ENCODE results near the gene ITGB1BP1.
A peak's percentile ranks its signal among the peaks of the same experiment; 100 is the strongest.
"Not testable (repeated sequence)": the region's sequence is repeated elsewhere in the genome, so short reads cannot be mapped to it uniquely, and the experiment has no call there.

Gene ITGB1BP1

DNA sequence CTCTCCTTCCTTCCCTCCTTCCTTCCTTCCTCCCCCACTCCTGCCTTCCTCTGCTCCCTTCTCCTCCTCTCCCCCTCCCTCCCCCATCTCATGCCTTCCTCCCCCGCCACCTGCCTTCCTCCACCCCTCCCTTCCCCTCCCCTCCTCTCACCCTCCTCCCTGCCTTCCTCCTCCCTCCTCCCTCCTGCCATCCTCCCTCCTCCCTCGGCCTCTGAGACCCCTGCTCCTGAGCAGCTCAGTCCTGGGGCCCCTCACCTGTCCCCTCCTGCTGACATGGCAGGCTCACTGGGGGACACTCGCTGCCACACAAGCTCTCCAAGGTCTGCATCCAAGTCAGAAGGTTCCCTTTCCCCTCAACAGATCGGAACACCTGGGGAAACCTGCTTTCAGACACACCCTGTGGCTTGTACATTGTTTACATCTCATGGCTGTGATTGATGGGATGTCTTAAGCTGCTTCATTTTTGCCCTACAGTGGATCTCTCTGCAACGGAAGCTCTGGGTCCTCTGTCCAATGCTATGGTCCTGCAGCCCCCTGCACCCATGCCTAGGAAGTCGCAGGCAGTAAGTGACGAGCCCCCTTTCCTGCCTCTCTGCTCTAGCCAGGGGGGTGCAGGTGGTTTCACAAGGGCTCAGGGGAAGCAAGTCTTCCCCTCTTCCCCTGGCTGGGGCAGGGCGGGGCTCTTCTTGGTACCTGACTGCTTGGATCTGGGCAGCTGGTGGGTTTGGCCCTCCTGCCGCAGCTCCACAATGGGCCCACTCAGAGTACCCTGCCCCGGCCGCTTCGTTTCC is 22.9 kb downstream of the ITGB1BP1 start:
- DNase-seq, result no peak

DNA sequence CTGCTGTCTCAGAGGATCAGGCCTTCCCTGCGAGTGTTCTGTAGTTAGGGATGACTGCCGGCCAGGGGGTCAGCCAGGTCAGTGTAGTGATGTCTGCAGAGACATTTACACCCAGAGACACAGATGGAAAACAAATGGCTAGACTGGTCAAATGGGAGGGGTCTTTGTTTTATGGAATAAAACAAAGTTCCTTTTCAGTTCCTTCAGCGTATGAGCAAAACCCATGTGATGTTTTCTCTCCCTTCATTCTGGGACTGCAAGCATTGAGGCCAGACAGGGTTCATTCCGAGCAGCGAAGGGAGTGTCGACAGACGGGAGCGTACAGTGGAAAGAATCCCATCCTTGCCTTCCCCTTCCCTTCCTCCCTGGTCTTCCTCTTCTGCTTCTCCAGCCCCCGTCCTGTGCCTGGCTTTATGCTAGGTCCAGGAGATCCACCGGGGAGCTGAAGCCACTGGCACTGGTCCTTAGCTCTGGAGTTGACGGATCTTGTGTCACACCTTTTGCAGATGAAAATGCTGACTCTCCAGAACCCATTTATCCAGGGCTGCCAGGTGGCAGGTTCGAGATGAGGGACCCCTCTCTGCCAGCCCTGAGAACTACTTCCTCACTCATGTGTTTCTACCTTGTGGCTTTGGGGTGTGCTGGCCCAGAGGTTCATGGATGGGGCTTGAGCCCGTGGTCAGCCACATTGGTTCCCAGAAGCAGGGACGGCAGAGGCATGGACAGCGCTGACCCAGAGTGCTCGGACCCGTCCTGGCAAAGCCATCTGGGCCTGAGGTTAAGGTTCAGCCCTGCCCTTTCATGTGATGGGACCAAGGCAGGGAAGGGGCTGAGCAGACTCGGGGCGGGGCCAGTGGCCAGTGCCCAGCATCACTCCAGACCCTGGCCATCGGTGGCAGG is 24.2 kb downstream of the ITGB1BP1 start:
- no peak for DNase-seq

DNA sequence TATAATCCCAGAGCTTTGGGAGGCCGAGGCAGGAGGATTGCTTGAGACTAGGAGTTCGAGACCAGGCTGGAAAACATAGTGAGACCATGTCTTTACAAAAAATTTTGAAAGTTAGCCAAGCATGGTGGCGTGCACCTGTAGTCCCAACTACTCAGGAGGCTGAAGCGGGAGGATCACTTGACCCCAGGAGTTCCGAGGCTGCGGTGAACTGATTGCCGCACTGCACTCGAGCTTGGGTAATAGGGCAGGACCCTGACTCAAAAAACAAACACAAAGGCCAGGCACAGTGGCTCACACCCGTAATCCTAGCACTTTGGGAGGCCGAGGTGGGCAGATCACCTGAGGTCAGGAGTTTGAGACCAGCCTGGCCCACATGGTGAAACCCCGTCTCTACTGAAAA is 25.1 kb downstream of the ITGB1BP1 start:
- not testable (repeated sequence) for DNase-seq

DNA sequence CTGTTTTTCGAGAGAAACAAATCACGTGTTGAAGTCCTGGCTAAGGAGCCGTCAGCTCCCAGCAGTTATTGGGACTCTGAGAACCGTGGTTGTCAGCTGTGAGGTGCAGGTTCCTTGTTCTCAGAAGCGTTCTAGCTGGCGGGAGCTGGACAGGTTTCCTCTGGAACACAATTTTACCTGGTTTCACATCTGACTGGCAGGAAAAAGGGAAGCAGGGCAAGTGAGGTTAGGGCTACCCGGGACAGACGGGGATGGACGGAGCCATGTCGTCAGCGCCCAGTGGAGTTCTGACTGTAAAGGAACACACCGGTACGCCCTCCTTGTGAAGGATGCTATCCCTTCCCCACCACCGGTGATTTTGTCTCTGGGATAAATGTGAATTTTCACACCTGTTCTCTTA is 26.1 kb downstream of the ITGB1BP1 start:
- no peak for DNase-seq

DNA sequence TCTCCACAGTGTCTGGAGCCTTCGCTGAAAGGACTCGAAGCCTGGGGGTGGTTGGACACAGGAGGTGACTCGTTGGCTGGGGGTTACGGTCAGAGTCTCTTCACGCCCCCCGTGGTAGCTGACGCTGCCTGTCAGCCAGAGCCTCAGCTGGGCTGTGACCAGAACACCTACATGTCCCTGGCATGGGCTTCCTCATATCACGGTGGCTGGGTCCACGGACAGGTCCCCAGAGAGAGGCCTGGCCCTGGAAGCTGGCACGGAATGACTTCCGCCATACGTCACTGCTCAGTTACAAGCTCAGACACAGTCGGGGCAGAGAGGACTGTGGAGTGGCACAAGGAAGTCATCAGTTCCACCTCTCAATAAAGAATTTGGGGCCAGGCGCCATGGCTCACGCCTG is 28.5 kb downstream of the ITGB1BP1 start:
- DNase-seq, result no peak

DNA sequence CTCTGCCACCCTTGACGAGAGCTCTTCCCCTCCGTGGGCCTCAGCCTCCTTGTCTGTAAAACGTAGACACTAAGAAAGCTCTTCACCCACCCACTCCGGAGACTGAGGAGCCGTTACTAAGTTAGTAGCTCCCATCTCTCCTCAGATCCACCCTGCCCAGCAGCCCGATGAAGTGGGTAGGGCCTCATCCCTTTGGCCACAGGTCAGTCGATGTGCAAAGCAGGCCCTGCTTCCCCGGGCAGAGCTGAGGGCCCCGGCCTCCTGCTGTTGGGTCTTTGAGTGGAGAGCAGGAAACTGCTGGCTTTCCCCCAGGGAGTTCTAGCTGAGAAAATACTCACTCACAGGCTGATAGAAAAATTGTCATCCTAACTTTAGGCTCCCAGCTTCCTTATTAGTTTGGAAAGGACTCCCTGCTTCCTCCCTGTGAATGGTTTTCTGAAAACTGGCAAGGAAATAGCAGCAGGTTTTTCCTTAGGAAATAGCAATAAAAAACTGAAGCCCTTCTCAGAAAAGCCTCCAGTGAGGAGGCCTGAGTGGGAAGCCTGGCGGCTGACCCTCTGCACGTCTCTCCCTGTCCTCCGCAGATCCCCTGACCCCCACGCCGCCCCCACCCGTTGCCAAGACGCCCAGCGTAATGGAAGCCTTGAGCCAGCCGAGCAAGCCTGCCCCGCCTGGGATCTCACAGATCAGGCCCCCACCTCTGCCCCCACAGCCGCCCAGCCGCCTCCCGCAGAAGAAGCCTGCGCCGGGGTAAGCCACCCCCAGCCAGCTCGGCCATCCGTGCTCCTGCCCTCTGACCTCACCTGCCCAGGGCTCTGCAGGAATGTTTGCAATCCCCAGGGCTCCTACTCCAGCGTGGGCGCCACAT is 30.2 kb downstream of the ITGB1BP1 start:
- DNase-seq, result peak; percentile 82

DNA sequence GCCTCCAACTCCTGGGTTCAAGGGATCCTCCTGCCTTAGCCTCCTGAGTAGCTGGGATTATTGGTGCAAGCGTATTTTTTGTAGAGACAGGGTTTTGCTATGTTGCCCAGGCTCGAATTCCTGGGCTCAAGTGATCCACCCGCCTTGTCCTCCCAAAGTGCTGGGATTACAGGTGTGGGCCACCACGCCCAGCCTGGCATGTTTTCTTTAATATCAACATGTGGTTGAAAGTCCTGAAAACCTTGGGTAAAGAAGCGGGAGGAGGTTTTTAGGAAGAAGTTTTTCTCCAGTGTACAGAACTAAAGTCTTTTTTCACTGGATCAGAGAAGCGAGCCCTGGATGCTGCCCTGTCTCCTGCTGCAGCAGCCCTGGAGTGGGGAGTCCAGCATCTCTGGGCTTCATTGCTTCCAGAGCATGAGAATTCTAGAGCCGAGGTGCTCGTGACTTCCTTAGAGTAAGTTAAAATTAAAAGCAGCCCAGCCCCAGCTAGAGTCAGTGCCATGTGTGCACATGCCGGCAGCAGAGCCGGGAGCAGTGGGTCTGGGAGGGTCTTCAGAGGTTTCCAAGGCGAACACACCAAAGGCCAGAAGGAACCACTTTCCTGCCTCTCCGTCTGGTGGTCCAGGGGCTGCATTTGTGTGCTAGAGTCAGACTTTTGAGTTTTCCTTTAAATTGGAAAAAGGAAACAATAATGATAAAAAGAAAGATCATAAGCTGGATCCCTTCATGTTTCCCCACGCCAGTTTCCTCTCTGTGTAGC is 31.2 kb downstream of the ITGB1BP1 start:
- DNase-seq, result no peak

DNA sequence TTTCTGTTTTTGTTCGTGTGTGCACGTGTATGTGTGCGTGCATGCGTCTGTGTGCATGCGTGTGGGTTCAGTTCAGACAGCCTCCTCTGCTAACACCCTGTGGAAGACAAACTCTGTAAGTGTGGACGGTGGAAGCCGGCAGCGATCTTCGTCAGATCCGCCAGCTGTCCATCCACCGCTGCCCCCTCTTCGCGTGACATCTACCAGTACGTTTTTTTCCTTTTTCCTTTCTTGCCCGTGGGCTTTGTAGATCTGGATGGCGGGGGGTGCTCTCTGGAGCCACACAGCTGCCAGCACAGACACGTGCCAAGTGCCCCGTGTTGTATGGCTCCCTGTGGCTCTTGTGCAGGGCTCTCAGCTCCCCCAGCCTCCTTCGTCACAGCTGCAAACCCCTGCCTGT is 32.3 kb downstream of the ITGB1BP1 start:
- no peak for DNase-seq

DNA sequence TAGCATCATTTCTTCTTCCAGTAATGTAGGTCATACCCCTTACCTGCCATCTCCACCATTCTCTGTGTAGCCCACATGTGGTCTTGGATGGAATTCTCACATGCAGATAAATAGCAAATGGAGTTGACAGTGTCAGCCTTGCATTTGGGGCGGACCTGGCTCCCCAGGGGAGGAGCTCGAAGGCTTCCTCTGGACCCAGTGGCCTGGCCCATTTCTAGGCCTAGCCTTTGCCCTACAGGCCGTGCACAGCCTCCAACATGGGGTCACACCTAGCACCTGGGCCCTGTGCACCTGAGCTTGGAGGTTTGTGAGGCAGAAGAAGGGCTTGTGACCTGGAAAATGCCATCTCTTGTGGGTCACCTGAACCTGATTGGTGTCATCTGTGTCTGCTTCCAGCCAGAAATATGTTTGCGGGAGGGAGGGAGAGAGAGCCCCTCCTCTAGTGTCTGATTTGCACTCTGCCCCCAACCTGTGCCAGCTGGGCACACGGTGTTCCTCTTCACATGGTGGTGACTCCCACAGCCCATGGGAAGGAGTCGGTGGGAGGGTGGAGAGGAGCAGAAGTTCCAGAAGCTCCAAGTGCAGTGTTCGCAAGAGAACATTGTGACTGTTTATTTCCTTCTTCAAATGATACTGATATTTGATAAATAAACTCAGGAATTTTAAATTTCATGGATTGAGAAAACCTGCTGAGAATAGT is 33.0 kb downstream of the ITGB1BP1 start:
- no peak for DNase-seq

DNA sequence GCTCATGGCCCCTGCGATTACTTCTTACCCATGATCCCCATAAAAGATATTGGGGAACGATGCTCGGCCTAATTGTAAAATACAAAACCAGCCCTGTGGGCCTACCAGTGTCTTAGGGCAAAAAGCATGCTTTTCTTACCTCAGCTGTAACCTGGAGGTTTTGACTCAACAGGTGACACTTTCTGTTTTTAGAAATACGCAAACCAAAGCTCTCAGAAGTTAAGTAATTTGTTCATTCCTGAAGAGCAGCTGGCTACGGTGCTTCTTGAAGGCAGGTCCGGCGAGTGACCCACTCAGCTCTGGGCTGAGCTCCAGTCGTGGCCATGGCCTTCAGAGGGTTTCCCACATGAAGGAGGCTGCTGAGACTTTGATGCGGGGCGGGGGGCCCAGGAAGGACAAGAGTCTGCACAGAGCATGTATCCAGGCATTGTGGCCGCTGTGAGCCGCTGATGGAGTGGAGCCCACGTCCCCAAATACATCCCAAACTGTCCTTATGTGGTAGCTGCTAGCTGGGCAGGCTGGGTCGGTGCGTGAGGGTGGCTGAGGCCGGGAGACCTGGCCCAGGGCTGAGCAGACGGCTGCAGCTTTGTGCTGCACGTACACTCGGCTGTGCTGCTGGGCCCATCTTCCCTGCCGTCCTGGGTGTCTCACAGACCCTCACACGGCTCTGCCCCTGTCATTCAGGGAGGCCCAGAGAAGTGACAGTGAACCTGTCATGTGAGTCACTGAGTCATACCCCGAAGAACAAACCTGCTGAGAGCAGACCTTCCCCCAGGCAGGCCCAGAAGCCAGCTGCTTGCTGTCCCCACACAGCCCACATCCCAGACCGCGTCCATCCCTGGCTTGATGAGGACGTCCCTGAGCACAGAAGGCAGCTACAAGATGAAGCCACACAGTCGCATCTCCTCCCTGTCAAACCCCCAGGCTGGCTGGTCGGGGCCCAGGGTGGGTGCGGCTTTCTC is 34.1 kb downstream of the ITGB1BP1 start:
- DNase-seq, result no peak

DNA sequence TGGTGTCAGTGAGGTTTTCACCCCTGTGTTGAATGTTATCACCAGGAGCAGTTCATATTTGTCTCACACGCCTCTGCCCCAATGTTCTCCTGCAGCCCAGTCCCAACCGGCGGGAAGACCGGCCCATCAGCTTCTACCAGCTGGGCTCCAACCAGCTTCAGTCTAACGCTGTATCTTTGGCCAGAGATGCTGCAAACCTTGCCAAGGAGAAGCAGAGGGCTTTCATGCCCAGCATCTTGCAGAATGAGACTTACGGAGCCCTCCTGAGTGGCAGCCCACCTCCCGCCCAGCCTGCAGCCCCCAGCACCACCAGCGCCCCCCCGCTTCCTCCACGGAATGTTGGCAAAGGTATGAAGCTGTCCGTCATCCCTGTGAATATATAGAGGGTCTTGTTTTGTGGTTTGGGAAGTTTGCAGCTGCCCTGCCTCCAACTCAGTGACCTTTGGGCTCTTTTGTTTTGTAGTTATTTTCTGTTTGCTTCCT is 35.1 kb downstream of the ITGB1BP1 start:
- no peak for DNase-seq

DNA sequence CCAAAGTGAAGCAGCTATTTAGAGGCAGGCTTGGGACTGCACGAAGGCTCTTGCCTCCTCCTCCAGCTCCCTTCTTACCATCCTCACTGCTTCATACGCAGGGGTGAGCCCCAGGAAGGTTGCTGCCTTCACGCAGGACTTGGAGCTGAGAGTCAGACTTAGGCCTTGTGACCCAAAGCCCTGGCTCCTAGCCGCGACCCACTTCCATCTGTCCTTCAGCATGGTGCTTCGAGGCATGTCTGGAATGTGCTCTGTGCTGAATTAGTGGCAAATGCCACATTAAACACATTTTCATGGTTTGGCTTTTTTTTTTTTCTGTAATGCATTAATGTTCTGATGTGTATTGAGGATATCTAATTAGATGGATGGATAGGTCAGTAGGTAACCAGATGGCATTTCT is 37.5 kb downstream of the ITGB1BP1 start:
- DNase-seq, result peak; percentile 31

DNA sequence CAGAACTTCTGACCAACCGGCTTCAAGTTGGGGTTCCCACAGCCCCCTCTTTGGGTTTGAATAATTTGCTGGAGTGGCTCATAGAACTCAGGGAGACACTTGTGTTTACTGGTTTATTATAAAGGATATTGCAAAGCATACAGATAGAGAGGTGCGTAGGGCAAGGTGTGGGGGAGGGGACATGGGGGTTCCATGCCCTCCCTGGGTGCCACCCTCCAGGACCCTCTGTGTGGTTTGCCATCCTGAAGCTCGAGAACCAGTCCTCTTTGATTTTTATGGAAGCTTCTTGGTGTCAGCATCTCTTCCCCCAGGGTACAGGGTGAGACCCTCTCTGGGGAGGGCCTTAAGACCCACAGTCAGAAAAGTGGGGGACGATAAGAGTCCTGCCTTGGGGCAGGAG is 38.8 kb downstream of the ITGB1BP1 start:
- DNase-seq, result no peak

DNA sequence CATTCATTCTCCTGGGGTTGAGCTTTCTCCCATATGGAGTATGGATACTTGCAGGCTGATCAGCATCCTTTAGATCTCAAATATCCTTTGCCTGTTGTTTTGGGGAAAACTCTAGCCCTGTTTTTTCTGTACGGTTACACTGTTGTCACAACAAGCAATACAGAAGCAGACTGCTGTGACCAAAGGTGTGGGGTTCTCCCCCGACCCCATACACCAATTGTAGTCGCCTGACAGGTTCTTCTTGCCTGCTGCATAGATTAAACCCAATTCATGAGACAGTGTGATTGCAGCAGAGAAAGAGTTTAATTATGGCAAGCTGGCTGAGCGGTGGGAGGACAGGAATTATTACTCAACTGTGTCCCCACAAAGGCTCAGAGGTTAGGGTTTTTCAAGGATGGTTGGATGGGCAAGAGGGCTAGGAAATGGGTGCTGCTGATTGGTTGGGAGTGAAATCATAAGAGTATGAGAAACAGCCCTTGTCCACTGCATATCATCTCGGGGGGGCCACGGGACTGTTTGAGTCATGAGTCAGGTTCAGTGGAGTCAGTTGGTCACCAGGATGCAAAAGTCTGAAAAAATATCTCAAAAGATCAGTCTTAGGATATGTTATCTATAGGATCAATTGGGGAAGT is 40.6 kb downstream of the ITGB1BP1 start:
- peak; percentile 30 for DNase-seq

DNA sequence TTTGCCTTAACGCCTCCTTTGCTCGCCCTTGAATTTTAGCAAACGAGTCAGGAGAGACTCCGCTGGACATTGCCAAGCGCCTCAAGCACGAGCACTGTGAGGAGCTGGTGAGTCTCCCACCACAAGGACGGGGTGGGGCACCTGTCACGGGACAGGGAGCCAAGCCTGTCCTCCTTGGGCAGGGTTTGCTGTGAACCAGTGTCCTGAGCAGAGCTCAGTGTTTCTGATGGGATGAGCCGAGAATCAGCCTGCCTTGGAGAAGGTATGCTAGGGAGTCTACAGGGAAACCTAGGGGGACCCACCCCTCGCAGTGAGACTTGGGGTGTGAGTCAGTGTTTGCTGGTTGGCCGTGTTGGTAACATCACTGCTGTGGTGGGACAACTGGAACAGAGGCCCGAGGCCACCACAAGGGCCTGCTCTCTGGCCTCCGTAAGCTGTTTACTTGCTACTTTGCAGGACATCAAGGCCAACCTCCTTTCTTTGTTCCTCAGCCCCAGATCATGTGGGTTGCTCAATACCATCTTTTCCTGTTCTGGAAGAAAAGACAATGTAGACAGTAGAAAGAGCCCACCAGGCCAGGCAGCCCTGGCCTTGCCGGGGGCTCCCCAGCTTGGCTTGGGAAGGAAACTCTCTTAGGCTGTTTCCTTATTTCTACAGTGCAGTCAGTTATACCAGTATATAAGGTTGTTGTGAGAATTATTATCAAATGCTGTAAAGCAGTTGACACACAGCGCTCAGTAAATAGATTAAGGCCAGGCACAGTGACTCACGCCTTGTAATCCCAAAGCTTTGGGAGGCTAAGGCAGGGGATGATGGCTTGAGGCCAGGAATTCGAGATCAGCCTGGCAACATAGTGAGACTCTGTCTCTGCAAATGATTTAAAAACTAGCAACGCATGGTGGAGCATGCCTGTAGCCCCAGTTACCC is 42.4 kb downstream of the ITGB1BP1 start:
- DNase-seq, result peak; percentile 95

DNA sequence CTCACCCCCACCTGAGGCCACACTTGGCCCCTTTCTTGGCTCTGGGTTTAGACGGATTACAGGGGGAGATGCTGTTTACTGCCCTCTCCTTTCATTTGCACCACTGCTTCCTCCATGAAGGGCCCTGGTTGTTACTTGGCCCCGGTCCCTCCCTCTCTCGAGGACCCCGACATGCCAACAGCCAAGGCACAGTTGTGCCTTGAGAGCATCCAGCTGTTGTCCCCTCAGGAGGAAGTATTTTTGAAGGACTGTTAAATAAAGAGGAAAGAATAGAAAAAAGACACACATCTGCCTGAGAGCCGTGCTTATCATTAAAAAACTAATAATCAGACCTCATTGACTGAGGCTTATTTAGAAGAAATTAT is 44.0 kb downstream of the ITGB1BP1 start:
- no peak for DNase-seq

DNA sequence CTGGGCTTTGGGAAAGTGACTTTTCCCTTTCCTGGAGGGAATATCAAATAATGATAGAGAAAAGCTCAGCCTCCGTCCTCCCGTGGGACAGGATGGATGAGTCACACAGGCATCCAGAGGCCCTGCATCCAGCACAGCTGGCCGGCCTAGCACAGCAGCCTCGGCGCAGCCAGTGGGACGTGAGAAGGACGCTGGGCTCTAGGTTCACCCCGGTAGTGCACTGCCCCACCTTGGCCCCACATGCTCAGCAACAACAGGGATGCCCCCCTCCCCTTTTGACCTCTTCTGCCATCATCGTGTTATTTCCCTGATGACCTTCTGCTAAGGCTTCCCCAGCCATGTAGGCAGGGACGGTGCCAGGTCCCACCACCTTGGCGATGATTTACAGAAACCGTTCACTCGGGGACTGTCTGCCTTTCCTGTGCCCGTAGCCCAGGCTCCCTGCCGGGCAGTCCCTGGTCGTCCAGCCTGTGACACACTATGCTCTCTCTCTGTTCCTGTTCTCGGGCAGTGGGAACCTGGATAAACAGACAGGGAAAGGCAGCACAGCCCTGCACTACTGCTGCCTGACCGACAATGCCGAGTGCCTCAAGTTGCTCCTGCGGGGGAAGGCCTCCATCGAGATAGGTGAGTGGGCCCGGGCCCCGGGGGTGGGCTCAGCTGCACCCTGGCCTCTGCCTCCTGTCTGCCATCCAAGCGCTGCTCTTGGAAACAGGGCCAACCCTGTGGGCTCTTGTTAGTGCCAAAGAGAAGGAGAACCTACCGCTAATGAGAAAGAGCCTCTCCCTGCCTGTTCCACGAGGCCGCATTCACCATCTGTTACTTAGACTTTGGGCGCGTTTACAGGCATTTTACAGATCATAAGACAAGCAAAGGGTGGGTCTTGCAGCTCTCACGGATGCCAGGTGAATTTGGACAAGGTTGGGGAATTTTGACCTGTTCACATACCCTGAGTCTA is 44.6 kb downstream of the ITGB1BP1 start:
- DNase-seq, result peak; percentile 88

Data from fibroblast of skin of back (primary cell).